HEK293 (cell line): ENCODE measurements around the gene CIAO2B.

Experiments used
- KLF10 ChIP-seq: fragments of 450-650 bp; IDR thresholded peaks from 2 replicates; pipeline ENCODE4 v1.5.1; 2018; ENCODE audit warnings: missing biosample characterization, mild to moderate bottlenecking, missing genetic modification characterization
- YY1 ChIP-seq: fragments of 450-650 bp; formaldehyde crosslinking; IDR thresholded peaks from 2 replicates; pipeline ENCODE4 v1.5.1; 2018; ENCODE audit warnings: missing biosample characterization, missing genetic modification characterization
- ZNF560 ChIP-seq: fragments of 450-650 bp; formaldehyde crosslinking; IDR thresholded peaks from 2 replicates; pipeline ENCODE4 v1.5.1; 2017; ENCODE audit warnings: missing biosample characterization, missing genetic modification characterization, borderline replicate concordance
- ZNF629 ChIP-seq: fragments of 450-650 bp; formaldehyde crosslinking; IDR thresholded peaks from 2 replicates; pipeline ENCODE4 v1.5.1; 2017; ENCODE audit warnings: missing biosample characterization, missing genetic modification characterization
- ZNF785 ChIP-seq: fragments of 450-650 bp; formaldehyde crosslinking; IDR thresholded peaks from 2 replicates; pipeline ENCODE4 v1.5.1; 2016; ENCODE audit warnings: missing biosample characterization, missing genetic modification characterization
- TF ChIP-seq, protein P1 (sequence below): fragments of 450-650 bp; formaldehyde crosslinking; IDR thresholded peaks from 2 replicates; pipeline ENCODE4 v1.5.1; 2016; ENCODE audit warnings: missing biosample characterization, missing genetic modification characterization
- TF ChIP-seq, protein P2 (sequence below): IDR thresholded peaks from 2 replicates; pipeline ENCODE4 v1.6.1; 2011; ENCODE audit warnings: mild to moderate bottlenecking, low read depth, low read length, borderline replicate concordance
- TF ChIP-seq, protein P3 (sequence below): fragments of 450-650 bp; formaldehyde crosslinking; IDR thresholded peaks from 2 replicates; pipeline ENCODE4 v1.5.1; 2016; ENCODE audit warnings: missing biosample characterization, missing genetic modification characterization
- TF ChIP-seq, protein P4 (sequence below): fragments of 450-650 bp; formaldehyde crosslinking; IDR thresholded peaks from 2 replicates; pipeline ENCODE4 v1.5.1; 2016; ENCODE audit warnings: missing biosample characterization, missing genetic modification characterization

DNA sequence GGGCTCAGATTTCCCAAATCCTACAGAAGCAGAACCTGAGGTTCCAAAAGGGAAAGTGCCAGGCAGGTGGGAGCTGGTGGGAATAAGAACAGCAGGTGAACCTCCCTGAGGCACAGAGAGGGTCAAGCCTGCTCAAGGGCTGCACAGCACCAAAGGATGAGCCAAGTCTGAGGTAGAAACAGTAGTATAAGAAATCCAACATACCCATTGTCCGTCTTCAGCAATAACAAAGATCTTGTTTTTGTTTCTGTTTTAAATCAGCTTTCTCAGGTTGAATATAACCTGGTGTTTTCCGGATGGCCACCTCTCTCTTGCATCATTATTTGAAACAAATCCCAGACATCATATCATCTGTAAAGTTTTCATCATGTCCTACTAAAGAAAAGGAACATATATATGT, 16.2 kb upstream of the CIAO2B start:
- TF ChIP-seq, protein P1, sequence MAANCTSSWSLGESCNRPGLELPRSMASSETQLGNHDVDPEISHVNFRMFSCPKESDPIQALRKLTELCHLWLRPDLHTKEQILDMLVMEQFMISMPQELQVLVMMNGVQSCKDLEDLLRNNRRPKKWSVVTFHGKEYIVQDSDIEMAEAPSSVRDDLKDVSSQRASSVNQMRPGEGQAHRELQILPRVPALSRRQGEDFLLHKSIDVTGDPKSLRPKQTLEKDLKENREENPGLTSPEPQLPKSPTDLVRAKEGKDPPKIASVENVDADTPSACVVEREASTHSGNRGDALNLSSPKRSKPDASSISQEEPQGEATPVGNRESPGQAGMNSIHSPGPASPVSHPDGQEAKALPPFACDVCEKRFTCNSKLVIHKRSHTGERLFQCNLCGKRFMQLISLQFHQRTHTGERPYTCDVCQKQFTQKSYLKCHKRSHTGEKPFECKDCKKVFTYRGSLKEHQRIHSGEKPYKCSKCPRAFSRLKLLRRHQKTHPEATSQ: no peak
- TF ChIP-seq, protein P2, sequence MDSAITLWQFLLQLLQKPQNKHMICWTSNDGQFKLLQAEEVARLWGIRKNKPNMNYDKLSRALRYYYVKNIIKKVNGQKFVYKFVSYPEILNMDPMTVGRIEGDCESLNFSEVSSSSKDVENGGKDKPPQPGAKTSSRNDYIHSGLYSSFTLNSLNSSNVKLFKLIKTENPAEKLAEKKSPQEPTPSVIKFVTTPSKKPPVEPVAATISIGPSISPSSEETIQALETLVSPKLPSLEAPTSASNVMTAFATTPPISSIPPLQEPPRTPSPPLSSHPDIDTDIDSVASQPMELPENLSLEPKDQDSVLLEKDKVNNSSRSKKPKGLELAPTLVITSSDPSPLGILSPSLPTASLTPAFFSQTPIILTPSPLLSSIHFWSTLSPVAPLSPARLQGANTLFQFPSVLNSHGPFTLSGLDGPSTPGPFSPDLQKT: no peak
- no peak for TF ChIP-seq KLF10
- TF ChIP-seq ZNF560: no peak
- TF ChIP-seq YY1 (tag by site-specific recombination): no peak
- TF ChIP-seq, protein P3, sequence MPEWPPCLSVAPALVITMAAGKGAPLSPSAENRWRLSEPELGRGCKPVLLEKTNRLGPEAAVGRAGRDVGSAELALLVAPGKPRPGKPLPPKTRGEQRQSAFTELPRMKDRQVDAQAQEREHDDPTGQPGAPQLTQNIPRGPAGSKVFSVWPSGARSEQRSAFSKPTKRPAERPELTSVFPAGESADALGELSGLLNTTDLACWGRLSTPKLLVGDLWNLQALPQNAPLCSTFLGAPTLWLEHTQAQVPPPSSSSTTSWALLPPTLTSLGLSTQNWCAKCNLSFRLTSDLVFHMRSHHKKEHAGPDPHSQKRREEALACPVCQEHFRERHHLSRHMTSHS (tag by site-specific recombination): no peak
- TF ChIP-seq ZNF629 (tag by site-specific recombination): no peak
- TF ChIP-seq ZNF785: no peak
- TF ChIP-seq, protein P4, sequence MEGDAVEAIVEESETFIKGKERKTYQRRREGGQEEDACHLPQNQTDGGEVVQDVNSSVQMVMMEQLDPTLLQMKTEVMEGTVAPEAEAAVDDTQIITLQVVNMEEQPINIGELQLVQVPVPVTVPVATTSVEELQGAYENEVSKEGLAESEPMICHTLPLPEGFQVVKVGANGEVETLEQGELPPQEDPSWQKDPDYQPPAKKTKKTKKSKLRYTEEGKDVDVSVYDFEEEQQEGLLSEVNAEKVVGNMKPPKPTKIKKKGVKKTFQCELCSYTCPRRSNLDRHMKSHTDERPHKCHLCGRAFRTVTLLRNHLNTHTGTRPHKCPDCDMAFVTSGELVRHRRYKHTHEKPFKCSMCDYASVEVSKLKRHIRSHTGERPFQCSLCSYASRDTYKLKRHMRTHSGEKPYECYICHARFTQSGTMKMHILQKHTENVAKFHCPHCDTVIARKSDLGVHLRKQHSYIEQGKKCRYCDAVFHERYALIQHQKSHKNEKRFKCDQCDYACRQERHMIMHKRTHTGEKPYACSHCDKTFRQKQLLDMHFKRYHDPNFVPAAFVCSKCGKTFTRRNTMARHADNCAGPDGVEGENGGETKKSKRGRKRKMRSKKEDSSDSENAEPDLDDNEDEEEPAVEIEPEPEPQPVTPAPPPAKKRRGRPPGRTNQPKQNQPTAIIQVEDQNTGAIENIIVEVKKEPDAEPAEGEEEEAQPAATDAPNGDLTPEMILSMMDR (tag by site-specific recombination): no peak
